GM23338 (cell line): Measurements from ENCODE around the gene LYZ.

Experiments
- CREB1 ChIP-seq: fragments of 250-450 bp; sonication (Bioruptor Pico); IDR thresholded peaks from 2 replicates; pipeline ENCODE4 v1.5.0; 2020; ENCODE audit warnings: low read depth, mild to moderate bottlenecking, moderate library complexity
- EZH2 ChIP-seq: fragments of 200-600 bp; sonication (generic); IDR thresholded peaks from one replicate; pipeline ENCODE4 v1.8.0; 2017; ENCODE audit warnings: antibody characterized with exemption, mild to moderate bottlenecking, low read depth; ENCODE audit not compliant: unreplicated experiment
- EZH2phosphoT487 ChIP-seq: fragments of 200-600 bp; sonication (generic); IDR thresholded peaks from one replicate; pipeline ENCODE4 v1.8.1; 2018; ENCODE audit warnings: antibody characterized with exemption; ENCODE audit not compliant: unreplicated experiment
- JUNB ChIP-seq: IDR thresholded peaks from one replicate; pipeline ENCODE4 v1.6.1; 2016; ENCODE audit warnings: antibody characterized with exemption; ENCODE audit not compliant: unreplicated experiment
- NANOG ChIP-seq: IDR thresholded peaks from 2 replicates; pipeline ENCODE4 v1.6.1; 2016; ENCODE audit warnings: antibody characterized with exemption, borderline replicate concordance
- POLR2AphosphoS5 ChIP-seq: IDR thresholded peaks from 2 replicates; pipeline ENCODE4 v1.6.1; 2016; ENCODE audit warnings: antibody characterized with exemption, low read depth
- STAT1 ChIP-seq: IDR thresholded peaks from one replicate; pipeline ENCODE4 v1.6.1; 2016; ENCODE audit warnings: antibody characterized with exemption; ENCODE audit not compliant: unreplicated experiment
- ZNF114 ChIP-seq: fragments of 250-450 bp; sonication (Bioruptor Pico); IDR thresholded peaks from 2 replicates; pipeline ENCODE4 v1.5.0; 2020; ENCODE audit warnings: mild to moderate bottlenecking, moderate library complexity
- ZNF331 ChIP-seq: fragments of 250-450 bp; sonication (Bioruptor Pico); IDR thresholded peaks from 2 replicates; pipeline ENCODE4 v1.5.0; 2020; ENCODE audit warnings: low read depth, mild to moderate bottlenecking, moderate library complexity
- TF ChIP-seq, protein P1 (sequence below), 2 experiments: fragments of 200-600 bp in 1 of 2; sonication (generic) in 1 of 2; conservative IDR thresholded peaks; 2 replicates each; pipeline versions ENCODE4 v1.5.1 to v1.6.1; 2016 to 2017; ENCODE audit warnings: antibody characterized with exemption in 2 of 2, low read depth in 2 of 2, mild to moderate bottlenecking in 2 of 2, moderate library complexity in 1 of 2
- TF ChIP-seq, protein P2 (sequence below): IDR thresholded peaks from one replicate; pipeline ENCODE4 v1.6.1; 2018; ENCODE audit warnings: antibody characterized with exemption; ENCODE audit not compliant: unreplicated experiment
- TF ChIP-seq, protein P3 (sequence below): IDR thresholded peaks from 2 replicates; pipeline ENCODE4 v1.6.1; 2016; ENCODE audit warnings: antibody characterized with exemption
- TF ChIP-seq, protein P4 (sequence below): fragments of 250-450 bp; sonication (Bioruptor Pico); IDR thresholded peaks from 2 replicates; pipeline ENCODE4 v1.5.0; 2020; ENCODE audit warnings: mild to moderate bottlenecking, moderate library complexity

DNA sequence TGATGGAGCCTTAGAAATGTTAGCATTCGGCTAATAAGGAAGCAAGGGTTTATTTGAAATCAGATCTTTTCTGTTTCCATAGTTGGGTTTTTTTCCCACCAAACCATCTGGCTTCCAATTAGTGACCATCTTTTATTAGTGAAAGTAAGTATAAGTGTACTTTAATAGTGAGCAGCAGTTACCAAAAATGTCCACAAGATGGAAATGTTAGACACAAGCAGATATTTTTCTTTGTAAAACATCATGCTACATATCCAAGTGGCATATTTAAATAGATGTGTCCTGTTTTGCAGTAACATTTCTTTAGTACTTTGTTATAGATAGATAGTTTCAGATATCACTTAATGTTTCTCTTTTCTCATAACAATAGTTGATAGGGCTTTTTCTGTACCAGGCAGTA, 40.2 kb downstream of the LYZ start:
- TF ChIP-seq EZH2 (no peak), POLR2AphosphoS5 (no peak), JUNB (no peak), EZH2phosphoT487 (no peak), CREB1 (CRISPR knock-in tag) (no peak), ZNF114 (CRISPR knock-in tag) (no peak), ZNF331 (CRISPR knock-in tag) (no peak), STAT1 (no peak), NANOG (no peak)
- TF ChIP-seq, protein P1, sequence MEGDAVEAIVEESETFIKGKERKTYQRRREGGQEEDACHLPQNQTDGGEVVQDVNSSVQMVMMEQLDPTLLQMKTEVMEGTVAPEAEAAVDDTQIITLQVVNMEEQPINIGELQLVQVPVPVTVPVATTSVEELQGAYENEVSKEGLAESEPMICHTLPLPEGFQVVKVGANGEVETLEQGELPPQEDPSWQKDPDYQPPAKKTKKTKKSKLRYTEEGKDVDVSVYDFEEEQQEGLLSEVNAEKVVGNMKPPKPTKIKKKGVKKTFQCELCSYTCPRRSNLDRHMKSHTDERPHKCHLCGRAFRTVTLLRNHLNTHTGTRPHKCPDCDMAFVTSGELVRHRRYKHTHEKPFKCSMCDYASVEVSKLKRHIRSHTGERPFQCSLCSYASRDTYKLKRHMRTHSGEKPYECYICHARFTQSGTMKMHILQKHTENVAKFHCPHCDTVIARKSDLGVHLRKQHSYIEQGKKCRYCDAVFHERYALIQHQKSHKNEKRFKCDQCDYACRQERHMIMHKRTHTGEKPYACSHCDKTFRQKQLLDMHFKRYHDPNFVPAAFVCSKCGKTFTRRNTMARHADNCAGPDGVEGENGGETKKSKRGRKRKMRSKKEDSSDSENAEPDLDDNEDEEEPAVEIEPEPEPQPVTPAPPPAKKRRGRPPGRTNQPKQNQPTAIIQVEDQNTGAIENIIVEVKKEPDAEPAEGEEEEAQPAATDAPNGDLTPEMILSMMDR (conservative IDR thresholded peaks at IDR 0.05; ENCODE audit: low read depth in 2 of 2), result peak in 1 of 2 experiments; percentile 40; a peak in 3 of 4 replicates
- TF ChIP-seq, protein P2, sequence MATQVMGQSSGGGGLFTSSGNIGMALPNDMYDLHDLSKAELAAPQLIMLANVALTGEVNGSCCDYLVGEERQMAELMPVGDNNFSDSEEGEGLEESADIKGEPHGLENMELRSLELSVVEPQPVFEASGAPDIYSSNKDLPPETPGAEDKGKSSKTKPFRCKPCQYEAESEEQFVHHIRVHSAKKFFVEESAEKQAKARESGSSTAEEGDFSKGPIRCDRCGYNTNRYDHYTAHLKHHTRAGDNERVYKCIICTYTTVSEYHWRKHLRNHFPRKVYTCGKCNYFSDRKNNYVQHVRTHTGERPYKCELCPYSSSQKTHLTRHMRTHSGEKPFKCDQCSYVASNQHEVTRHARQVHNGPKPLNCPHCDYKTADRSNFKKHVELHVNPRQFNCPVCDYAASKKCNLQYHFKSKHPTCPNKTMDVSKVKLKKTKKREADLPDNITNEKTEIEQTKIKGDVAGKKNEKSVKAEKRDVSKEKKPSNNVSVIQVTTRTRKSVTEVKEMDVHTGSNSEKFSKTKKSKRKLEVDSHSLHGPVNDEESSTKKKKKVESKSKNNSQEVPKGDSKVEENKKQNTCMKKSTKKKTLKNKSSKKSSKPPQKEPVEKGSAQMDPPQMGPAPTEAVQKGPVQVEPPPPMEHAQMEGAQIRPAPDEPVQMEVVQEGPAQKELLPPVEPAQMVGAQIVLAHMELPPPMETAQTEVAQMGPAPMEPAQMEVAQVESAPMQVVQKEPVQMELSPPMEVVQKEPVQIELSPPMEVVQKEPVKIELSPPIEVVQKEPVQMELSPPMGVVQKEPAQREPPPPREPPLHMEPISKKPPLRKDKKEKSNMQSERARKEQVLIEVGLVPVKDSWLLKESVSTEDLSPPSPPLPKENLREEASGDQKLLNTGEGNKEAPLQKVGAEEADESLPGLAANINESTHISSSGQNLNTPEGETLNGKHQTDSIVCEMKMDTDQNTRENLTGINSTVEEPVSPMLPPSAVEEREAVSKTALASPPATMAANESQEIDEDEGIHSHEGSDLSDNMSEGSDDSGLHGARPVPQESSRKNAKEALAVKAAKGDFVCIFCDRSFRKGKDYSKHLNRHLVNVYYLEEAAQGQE, result no peak
- TF ChIP-seq, protein P3, sequence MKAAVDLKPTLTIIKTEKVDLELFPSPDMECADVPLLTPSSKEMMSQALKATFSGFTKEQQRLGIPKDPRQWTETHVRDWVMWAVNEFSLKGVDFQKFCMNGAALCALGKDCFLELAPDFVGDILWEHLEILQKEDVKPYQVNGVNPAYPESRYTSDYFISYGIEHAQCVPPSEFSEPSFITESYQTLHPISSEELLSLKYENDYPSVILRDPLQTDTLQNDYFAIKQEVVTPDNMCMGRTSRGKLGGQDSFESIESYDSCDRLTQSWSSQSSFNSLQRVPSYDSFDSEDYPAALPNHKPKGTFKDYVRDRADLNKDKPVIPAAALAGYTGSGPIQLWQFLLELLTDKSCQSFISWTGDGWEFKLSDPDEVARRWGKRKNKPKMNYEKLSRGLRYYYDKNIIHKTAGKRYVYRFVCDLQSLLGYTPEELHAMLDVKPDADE, result no peak
- TF ChIP-seq, protein P4, sequence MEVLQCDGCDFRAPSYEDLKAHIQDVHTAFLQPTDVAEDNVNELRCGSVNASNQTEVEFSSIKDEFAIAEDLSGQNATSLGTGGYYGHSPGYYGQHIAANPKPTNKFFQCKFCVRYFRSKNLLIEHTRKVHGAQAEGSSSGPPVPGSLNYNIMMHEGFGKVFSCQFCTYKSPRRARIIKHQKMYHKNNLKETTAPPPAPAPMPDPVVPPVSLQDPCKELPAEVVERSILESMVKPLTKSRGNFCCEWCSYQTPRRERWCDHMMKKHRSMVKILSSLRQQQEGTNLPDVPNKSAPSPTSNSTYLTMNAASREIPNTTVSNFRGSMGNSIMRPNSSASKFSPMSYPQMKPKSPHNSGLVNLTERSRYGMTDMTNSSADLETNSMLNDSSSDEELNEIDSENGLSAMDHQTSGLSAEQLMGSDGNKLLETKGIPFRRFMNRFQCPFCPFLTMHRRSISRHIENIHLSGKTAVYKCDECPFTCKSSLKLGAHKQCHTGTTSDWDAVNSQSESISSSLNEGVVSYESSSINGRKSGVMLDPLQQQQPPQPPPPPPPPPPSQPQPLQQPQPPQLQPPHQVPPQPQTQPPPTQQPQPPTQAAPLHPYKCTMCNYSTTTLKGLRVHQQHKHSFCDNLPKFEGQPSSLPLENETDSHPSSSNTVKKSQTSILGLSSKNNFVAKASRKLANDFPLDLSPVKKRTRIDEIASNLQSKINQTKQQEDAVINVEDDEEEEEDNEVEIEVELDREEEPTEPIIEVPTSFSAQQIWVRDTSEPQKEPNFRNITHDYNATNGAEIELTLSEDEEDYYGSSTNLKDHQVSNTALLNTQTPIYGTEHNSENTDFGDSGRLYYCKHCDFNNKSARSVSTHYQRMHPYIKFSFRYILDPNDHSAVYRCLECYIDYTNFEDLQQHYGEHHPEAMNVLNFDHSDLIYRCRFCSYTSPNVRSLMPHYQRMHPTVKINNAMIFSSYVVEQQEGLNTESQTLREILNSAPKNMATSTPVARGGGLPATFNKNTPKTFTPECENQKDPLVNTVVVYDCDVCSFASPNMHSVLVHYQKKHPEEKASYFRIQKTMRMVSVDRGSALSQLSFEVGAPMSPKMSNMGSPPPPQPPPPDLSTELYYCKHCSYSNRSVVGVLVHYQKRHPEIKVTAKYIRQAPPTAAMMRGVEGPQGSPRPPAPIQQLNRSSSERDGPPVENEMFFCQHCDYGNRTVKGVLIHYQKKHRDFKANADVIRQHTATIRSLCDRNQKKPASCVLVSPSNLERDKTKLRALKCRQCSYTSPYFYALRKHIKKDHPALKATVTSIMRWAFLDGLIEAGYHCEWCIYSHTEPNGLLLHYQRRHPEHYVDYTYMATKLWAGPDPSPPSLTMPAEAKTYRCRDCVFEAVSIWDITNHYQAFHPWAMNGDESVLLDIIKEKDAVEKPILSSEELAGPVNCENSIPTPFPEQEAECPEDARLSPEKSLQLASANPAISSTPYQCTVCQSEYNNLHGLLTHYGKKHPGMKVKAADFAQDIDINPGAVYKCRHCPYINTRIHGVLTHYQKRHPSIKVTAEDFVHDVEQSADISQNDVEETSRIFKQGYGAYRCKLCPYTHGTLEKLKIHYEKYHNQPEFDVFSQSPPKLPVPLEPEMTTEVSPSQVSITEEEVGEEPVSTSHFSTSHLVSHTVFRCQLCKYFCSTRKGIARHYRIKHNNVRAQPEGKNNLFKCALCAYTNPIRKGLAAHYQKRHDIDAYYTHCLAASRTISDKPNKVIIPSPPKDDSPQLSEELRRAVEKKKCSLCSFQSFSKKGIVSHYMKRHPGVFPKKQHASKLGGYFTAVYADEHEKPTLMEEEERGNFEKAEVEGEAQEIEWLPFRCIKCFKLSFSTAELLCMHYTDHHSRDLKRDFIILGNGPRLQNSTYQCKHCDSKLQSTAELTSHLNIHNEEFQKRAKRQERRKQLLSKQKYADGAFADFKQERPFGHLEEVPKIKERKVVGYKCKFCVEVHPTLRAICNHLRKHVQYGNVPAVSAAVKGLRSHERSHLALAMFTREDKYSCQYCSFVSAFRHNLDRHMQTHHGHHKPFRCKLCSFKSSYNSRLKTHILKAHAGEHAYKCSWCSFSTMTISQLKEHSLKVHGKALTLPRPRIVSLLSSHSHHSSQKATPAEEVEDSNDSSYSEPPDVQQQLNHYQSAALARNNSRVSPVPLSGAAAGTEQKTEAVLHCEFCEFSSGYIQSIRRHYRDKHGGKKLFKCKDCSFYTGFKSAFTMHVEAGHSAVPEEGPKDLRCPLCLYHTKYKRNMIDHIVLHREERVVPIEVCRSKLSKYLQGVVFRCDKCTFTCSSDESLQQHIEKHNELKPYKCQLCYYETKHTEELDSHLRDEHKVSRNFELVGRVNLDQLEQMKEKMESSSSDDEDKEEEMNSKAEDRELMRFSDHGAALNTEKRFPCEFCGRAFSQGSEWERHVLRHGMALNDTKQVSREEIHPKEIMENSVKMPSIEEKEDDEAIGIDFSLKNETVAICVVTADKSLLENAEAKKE (CRISPR knock-in tag), result no peak
